ENCODE results near the gene ASTL.
"Not testable (repeated sequence)": the region's sequence is repeated elsewhere in the genome, so short reads cannot be mapped to it uniquely, and the experiment has no call there.

The ASTL gene

GRCh38 chr2:96138179-96139145, at the start of gene ASTL:
Gene ASTL (minus strand): TSS chr2:96138502. CDS start chr2:96138436, 66 bp downstream.
- DNase-seq (ENCODE audit: low read depth in 2 of 2): peak in 1 of 2 experiments; percentile 47

GRCh38 chr2:96186562-96186961, 48.3 kb upstream of the ASTL start:
- no peak for DNase-seq (ENCODE audit: low read depth in 2 of 2)

GRCh38 chr2:96185516-96185915, 47.2 kb upstream of the ASTL start:
- DNase-seq (ENCODE audit: low read depth in 2 of 2): no peak

- DNase-seq (ENCODE audit: low read depth in 2 of 2): no peak
These were observed 46.7 kb upstream of the ASTL start for GRCh38 chr2:96184989-96185388.

GRCh38 chr2:96184188-96184587, 45.9 kb upstream of the ASTL start:
- DNase-seq (ENCODE audit: low read depth in 2 of 2): no peak

- DNase-seq (ENCODE audit: low read depth in 2 of 2): no peak
These were observed 43.2 kb upstream of the ASTL start for GRCh38 chr2:96181529-96181928.

- DNase-seq (ENCODE audit: low read depth in 2 of 2): no peak
These were observed 42.2 kb upstream of the ASTL start for GRCh38 chr2:96180521-96180920.

GRCh38 chr2:96180002-96180401, 41.7 kb upstream of the ASTL start:
- DNase-seq (ENCODE audit: low read depth in 2 of 2): no peak

GRCh38 chr2:96176661-96177060, 38.4 kb upstream of the ASTL start:
- DNase-seq (ENCODE audit: low read depth in 2 of 2): no peak

GRCh38 chr2:96175951-96176350, 37.6 kb upstream of the ASTL start:
- no peak for DNase-seq (ENCODE audit: low read depth in 2 of 2)

- peak; percentile 69 to 83 for DNase-seq (ENCODE audit: low read depth in 2 of 2)
These were observed 36.2 kb upstream of the ASTL start for GRCh38 chr2:96174251-96175144.

GRCh38 chr2:96171831-96172230, 33.5 kb upstream of the ASTL start:
- no peak for DNase-seq (ENCODE audit: low read depth in 2 of 2)

- DNase-seq (ENCODE audit: low read depth in 2 of 2): no peak
These were observed 32.3 kb upstream of the ASTL start for GRCh38 chr2:96170626-96171025.

- DNase-seq (ENCODE audit: low read depth in 2 of 2): no peak
These were observed 31.7 kb upstream of the ASTL start for GRCh38 chr2:96169868-96170507.

- no peak for DNase-seq (ENCODE audit: low read depth in 2 of 2)
These were observed 29.2 kb upstream of the ASTL start for GRCh38 chr2:96167407-96168013.

GRCh38 chr2:96164459-96165184, 26.3 kb upstream of the ASTL start:
- peak in 1 of 2 experiments; percentile 56 for DNase-seq (ENCODE audit: low read depth in 2 of 2)

GRCh38 chr2:96163768-96164429, 25.6 kb upstream of the ASTL start:
- DNase-seq (ENCODE audit: low read depth in 2 of 2): peak; percentile 70 to 82

- no peak for DNase-seq (ENCODE audit: low read depth in 2 of 2)
These were observed 25.1 kb upstream of the ASTL start for GRCh38 chr2:96163415-96163767.

GRCh38 chr2:96161898-96162297, 23.6 kb upstream of the ASTL start:
- DNase-seq (ENCODE audit: low read depth in 2 of 2): no peak

- not testable (repeated sequence) for DNase-seq (ENCODE audit: low read depth in 2 of 2)
These were observed 22.1 kb upstream of the ASTL start for GRCh38 chr2:96160366-96160765.
